NCI-H774 (cell line): ENCODE data around the gene ELOVL1.
A peak's percentile ranks its signal among the peaks of the same experiment; 100 is the strongest.
"Not testable (repeated sequence)": the region's sequence is repeated elsewhere in the genome, so short reads cannot be mapped to it uniquely, and the experiment has no call there.

Source experiments
- DNase-seq: peaks from one replicate; lab custom pipeline; 2025; lab: John Stamatoyannopoulos, UW

ELOVL1 gene

GRCh38 chr1:43381612-43382011 is 13.8 kb upstream of the ELOVL1 start:
- no peak for DNase-seq

- no peak for DNase-seq
Observed at GRCh38 chr1:43379476-43379875, 11.7 kb upstream of the ELOVL1 start.

GRCh38 chr1:43377831-43378230 is 10.0 kb upstream of the ELOVL1 start:
- DNase-seq = no peak

GRCh38 chr1:43376723-43377235 is 9.0 kb upstream of the ELOVL1 start:
- no peak for DNase-seq

- DNase-seq = no peak
Observed at GRCh38 chr1:43373066-43373940, 5.5 kb upstream of the ELOVL1 start.

- no peak for DNase-seq
Observed at GRCh38 chr1:43372172-43372571, 4.4 kb upstream of the ELOVL1 start.

GRCh38 chr1:43370564-43370963 is 2.8 kb upstream of the ELOVL1 start:
- DNase-seq = no peak

- not testable (repeated sequence) for DNase-seq
Observed at GRCh38 chr1:43369779-43370178, 2.0 kb upstream of the ELOVL1 start.

- no peak for DNase-seq
Observed at GRCh38 chr1:43368646-43369020, 822 bp upstream of the ELOVL1 start.

GRCh38 chr1:43367026-43367903 is 546 bp downstream of the ELOVL1 start:
- no peak for DNase-seq

GRCh38 chr1:43366601-43367025 is 1.2 kb downstream of the ELOVL1 start:
- DNase-seq = no peak

GRCh38 chr1:43366179-43366578 is 1.6 kb downstream of the ELOVL1 start:
- no peak for DNase-seq

- DNase-seq = no peak
Observed at GRCh38 chr1:43365678-43366077, 2.1 kb downstream of the ELOVL1 start.

- DNase-seq = no peak
Observed at GRCh38 chr1:43363935-43364525, 3.8 kb downstream of the ELOVL1 start.

GRCh38 chr1:43363283-43363934 is 4.4 kb downstream of the ELOVL1 start:
- DNase-seq = no peak

- no peak for DNase-seq
Observed at GRCh38 chr1:43360616-43361015, 7.2 kb downstream of the ELOVL1 start.

GRCh38 chr1:43359696-43360095 is 8.1 kb downstream of the ELOVL1 start:
- no peak for DNase-seq

GRCh38 chr1:43358746-43359693 is 8.8 kb downstream of the ELOVL1 start, which contains the start of gene CDC20:
TSS of gene CDC20 (plus strand) at chr1:43358981. CDS start at chr1:43359216, 235 bp downstream.
- peak; percentile 100 for DNase-seq

- DNase-seq = peak; percentile 44
Observed at GRCh38 chr1:43358121-43358745, 9.6 kb downstream of the ELOVL1 start.

- no peak for DNase-seq
Observed at GRCh38 chr1:43357251-43357650, 10.6 kb downstream of the ELOVL1 start.
